Gastrocnemius medialis (tissue), 4 donors: ENCODE data around the gene TMEM43. TPM values are rescaled to one million over a fixed set of nuclear protein-coding genes. Genes with fewer than 3 reads are reported as not detected.

Experiments
- ATAC-seq, 2 donors: fragments of 150-250 bp; one replicate each; pipeline ENCODE4 v1.9.1; 2016
- DNase-seq, 2 donors: peaks; one replicate each; pipeline ENCODE4 v3.0.0-alpha.2; 2019
- H3K27ac ChIP-seq, 4 donors: fragments of 200-600 bp; sonication (generic); 1 replicate in 1 of 4; 2 replicates in 3 of 4; pipeline ENCODE4 v1.5.1; 2016 to 2018; ENCODE audit warnings: mild to moderate bottlenecking in 2 of 4, moderate library complexity in 1 of 4
- H3K27me3 ChIP-seq, 3 donors: fragments of 200-600 bp; sonication (generic) in 2 of 3; 1 replicate in 1 of 3; 2 replicates in 2 of 3; pipeline versions ENCODE4 v1.5.1 to v1.6.0; 2016 to 2019; ENCODE audit warnings: mild to moderate bottlenecking in 1 of 3, moderate library complexity in 1 of 3
- H3K36me3 ChIP-seq, 2 donors: fragments of 200-600 bp; sonication (generic) in 1 of 2; one replicate each; pipeline ENCODE4 v1.5.1; 2017 to 2018
- H3K4me1 ChIP-seq, 2 donors: fragments of 200-600 bp; sonication (generic) in 1 of 2; one replicate each; pipeline ENCODE4 v1.5.1; 2016 to 2017; ENCODE audit warnings: mild to moderate bottlenecking in 2 of 2
- H3K4me3 ChIP-seq, 4 donors: fragments of 200-600 bp; sonication (generic) in 3 of 4; 1 replicate in 1 of 4; 2 replicates in 3 of 4; pipeline ENCODE4 v1.5.1; 2016 to 2019; ENCODE audit warnings: mild to moderate bottlenecking in 2 of 4
- H3K9me3 ChIP-seq, 3 donors: fragments of 200-600 bp; sonication (generic) in 2 of 3; 1 replicate in 1 of 3; 2 replicates in 2 of 3; pipeline ENCODE4 v1.5.1; 2016 to 2019
- POLR2A ChIP-seq, 2 donors: fragments of 450-650 bp; IDR thresholded peaks; one replicate each; pipeline ENCODE4 v1.6.1; 2017; ENCODE audit warnings: antibody characterized with exemption in 2 of 2, mild to moderate bottlenecking in 2 of 2, moderate library complexity in 2 of 2
- in situ Hi-C, 4 donors: fragments of 200-750 bp; cut with MboI; loops; one replicate each; pipeline versions ENCODE4 v1.15.0 to v1.8.0; 2017; ENCODE audit warnings: low sequenced_read_pairs in 4 of 4
- intact Hi-C: fragments of 100-400 bp; cut with DNase I; formaldehyde crosslinking; loops from one replicate; pipeline ENCODE4 v1.15.1; 2023; ENCODE audit warnings: low total_unique reads
- total RNA-seq, 4 donors: library from RNA; depleted of rRNA; stranded (reverse); fragments of >200 nt; gene quantifications; one replicate each; pipeline versions ENCODE4 v1.1.0 to v1.2.3, GENCODE V29; 2016
- TF ChIP-seq, protein P1 (sequence below), 5 experiments: fragments of 450-650 bp in 3 of 5; fragments of 200-600 bp in 2 of 5; sonication (generic) in 2 of 5; IDR thresholded peaks in 4 of 5; conservative IDR thresholded peaks in 1 of 5; 1 replicate in 4 of 5; 2 replicates in 1 of 5; pipeline ENCODE4 v1.5.1; 2016 to 2019; ENCODE audit warnings: antibody characterized with exemption in 5 of 5, mild to moderate bottlenecking in 3 of 5, moderate library complexity in 3 of 5

Gene TMEM43
- total RNA-seq, 4 donors from 2014 or later: 68.2 to 128 (median 78.6) TPM

DNA sequence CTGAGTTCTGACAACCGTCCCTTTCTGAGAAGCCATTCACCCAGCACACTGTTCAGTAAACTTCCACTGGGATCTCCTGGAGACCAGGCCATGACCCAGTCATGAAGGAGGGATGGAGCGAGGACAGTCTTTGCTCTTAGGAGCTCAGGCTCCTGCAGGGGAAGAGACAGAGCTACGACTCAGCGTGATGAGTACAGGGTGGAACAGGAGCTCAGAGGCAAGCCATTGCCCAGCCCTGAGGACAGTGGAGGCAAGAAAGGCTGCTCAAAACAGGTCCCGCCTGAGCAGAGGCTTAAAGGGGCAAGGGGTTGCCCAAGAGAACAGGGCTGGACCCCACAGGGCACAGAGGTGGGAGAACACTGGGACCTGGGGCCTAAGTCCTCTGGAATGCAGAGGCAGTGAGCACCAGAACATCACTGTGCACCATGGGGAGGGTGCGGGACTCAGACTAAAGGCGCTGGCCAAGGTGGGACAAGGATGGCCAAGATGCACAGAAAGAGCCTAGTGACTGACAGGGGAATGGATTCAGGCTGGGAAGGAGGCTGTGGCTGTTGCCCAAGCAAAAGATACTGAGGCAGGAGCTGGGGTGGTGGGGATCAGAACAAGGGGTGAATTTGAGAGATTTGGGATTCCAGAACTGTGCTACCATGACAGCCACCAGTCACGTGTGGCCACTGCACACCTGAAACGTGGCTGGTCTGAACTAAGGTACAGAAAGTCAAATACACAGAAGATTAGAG lies 25.8 kb downstream of the TMEM43 start:
- Histone ChIP-seq H3K36me3 (peaks cover 0 to 35% of the 10 kb centered on the region in 2 donors), H3K4me3 (no peak overlapping the region), H3K27ac (no peak overlapping the region), H3K27me3 (no peaks in the 10 kb centered on the region), H3K4me1 (peaks cover 2% of the 10 kb centered on the region in 2 donors), H3K9me3 (no peaks in the 10 kb centered on the region)
- TF ChIP-seq POLR2A (IDR thresholded peaks at IDR 0.05): no peak
- TF ChIP-seq, protein P1, sequence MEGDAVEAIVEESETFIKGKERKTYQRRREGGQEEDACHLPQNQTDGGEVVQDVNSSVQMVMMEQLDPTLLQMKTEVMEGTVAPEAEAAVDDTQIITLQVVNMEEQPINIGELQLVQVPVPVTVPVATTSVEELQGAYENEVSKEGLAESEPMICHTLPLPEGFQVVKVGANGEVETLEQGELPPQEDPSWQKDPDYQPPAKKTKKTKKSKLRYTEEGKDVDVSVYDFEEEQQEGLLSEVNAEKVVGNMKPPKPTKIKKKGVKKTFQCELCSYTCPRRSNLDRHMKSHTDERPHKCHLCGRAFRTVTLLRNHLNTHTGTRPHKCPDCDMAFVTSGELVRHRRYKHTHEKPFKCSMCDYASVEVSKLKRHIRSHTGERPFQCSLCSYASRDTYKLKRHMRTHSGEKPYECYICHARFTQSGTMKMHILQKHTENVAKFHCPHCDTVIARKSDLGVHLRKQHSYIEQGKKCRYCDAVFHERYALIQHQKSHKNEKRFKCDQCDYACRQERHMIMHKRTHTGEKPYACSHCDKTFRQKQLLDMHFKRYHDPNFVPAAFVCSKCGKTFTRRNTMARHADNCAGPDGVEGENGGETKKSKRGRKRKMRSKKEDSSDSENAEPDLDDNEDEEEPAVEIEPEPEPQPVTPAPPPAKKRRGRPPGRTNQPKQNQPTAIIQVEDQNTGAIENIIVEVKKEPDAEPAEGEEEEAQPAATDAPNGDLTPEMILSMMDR (IDR thresholded peaks at IDR 0.05 in 4 of 5, conservative IDR thresholded peaks at IDR 0.05 in 1 of 5): no peak
- in situ Hi-C loops: no loop called here
- intact Hi-C loops: no loop called here
- ATAC-seq (no peak), DNase-seq (no peak)

DNA sequence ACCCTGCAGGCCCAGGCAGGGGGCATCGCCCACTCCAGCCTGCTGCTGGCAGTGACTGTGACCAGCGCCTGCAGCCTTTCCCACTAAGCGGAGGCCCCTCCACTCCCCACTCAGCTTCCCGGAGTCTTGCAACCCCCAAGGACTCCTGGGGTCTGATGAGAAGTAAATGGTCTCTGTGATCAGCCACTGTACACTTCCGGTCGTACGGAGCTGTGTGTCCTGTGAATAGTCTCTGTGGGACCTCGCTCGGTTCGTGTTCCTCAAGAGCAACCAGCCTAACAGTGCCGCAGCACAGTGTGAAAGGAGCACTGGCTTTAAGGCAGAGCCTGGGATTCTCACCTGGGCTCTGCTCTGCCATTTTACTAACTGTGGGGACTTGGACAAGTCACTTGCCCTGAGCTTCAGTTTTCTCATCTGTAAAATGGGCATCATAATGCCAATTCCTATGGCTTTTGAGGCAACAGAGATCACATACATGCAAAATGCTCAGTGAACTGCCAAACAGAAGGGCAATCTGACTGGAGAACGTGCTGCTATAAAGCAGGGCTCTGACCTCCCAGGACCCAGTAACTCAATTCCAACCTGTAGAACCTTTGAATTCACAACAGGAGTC lies 26.7 kb downstream of the TMEM43 start:
- intact Hi-C loops (no loop called here), in situ Hi-C loops (no loop called here)
- no peak for TF ChIP-seq POLR2A (IDR thresholded peaks at IDR 0.05)
- TF ChIP-seq, protein P1 (IDR thresholded peaks at IDR 0.05 in 4 of 5, conservative IDR thresholded peaks at IDR 0.05 in 1 of 5): no peak
- Histone ChIP-seq H3K27ac (no peak overlapping the region), H3K27me3 (no peaks in the 10 kb centered on the region), H3K9me3 (no peaks in the 10 kb centered on the region), H3K4me3 (no peak overlapping the region), H3K36me3 (peaks cover 0 to 40% of the 10 kb centered on the region in 2 donors), H3K4me1 (peaks cover 0 to 5% of the 10 kb centered on the region in 2 donors)
- ATAC-seq (no peak), DNase-seq (no peak)

DNA sequence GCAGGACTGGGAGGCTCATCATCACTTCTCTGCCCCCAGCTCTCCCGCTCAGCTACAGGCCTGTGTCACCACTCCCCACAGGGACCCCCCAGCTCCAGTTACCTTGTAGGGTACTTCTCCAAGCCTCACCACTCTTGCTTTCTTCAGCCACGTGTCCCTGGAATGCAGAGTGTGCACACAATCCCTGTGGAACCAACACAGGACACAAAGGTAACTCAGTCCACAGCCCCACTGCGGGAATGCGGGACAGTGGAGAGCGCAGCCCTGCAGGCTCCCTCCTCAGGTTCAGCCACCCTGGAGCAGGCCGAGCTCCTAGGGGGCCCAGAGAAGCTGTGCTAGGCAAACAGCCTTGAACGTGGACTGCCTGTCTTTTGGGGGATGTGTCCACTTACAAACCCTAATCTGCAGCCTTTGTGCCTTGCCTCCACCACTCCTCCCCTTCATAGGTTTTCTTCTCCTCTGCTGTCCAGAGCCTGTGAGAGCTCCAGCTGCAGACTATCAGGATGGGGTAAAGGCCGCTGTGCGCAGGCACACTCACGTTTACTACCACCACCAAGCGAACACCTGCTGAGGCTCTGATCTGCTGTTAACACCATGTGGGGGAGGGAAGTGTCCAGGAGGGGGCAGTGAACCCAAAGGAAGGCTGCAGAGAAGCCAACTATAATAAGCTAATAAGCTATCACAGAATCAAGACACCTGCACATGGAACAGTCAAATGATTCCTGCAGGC lies 27.5 kb downstream of the TMEM43 start:
- ATAC-seq (no peak), DNase-seq (no peak)
- peaks cover 0 to 35% of the 10 kb centered on the region in 2 donors for H3K36me3 ChIP-seq
- intact Hi-C loops (no loop called here), in situ Hi-C loops (no loop called here)
- H3K27me3 ChIP-seq: no peaks in the 10 kb centered on the region
- H3K27ac ChIP-seq: no peak overlapping the region
- no peaks in the 10 kb centered on the region for H3K9me3 ChIP-seq
- TF ChIP-seq POLR2A (IDR thresholded peaks at IDR 0.05): no peak
- TF ChIP-seq, protein P1 (IDR thresholded peaks at IDR 0.05 in 4 of 5, conservative IDR thresholded peaks at IDR 0.05 in 1 of 5): no peak
- no peak overlapping the region for H3K4me3 ChIP-seq
- H3K4me1 ChIP-seq: peaks cover 6 to 12% of the 10 kb centered on the region in 2 donors

DNA sequence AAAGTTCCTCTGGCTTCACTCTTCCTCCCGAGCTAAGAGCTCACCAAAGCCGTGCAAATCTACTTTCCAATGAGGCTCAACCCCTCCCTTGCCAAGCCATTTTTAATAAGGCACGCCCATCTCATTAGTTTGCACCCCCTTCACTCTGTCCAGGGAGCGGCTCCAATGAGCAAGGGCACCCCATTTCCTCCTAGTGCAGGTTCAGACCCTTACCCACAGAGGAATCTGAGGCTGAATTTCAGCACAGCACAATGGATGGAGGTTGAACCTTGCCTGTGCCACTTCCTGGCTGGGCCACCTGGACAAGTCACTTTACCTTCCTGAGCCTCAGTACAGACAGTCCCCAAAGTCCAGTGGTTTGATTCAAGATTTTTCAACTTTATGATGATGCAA lies 28.1 kb downstream of the TMEM43 start:
- DNase-seq (no peak), ATAC-seq (no peak)
- in situ Hi-C loops: no loop called here
- H3K27me3 ChIP-seq: no peaks in the 10 kb centered on the region
- no peak overlapping the region for H3K27ac ChIP-seq
- no peak for TF ChIP-seq POLR2A (IDR thresholded peaks at IDR 0.05)
- TF ChIP-seq, protein P1 (IDR thresholded peaks at IDR 0.05 in 4 of 5, conservative IDR thresholded peaks at IDR 0.05 in 1 of 5): no peak
- no peaks in the 10 kb centered on the region for H3K9me3 ChIP-seq
- peaks cover 0 to 35% of the 10 kb centered on the region in 2 donors for H3K36me3 ChIP-seq
- H3K4me1 ChIP-seq: peaks cover 10 to 17% of the 10 kb centered on the region in 2 donors
- no peak overlapping the region for H3K4me3 ChIP-seq
- intact Hi-C loops: no loop called here
